ENCODE measurements around the gene BOD1. TPM values are rescaled to one million over a fixed set of nuclear protein-coding genes. Genes with fewer than 3 reads are reported as not detected.

Gene BOD1
- total and polyA plus RNA-seq, 2 of the 8 experiments (the other 6 are each of a cell fraction or from before 2014, with no cell fraction given), result 107 to 149 TPM

DNA sequence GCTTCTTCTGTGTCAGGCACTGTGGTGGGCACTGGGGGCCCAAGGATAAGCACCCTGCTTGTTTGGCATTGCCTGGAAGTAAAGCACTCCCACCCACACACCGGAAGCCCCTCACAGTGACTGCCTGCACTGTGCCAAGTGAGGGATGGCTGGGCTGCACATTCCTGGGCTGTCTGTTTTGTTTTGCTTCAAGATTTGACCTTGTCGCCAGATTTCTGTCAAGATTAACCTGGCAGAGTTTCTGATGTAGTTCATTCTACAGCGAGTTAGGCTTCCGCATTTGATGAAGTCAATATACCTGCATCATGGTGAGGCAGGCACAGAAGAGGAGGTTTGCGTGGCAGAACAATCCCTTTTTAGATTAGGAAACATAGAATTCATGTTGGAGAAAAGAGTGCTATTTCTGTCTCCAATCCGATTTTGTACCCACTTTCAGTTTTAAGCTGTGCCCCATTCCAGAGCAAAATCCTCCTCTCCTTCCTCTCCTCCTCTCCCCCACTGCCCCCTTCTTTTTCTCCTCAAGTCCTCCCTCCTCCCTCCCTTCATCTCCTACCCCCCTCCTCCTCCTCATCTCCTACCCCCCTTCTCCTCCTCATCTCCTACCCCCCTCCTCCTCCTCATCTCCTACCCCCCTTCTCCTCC, 14.4 kb upstream of the BOD1 start (continued):
- TF ChIP-seq, protein P1, sequence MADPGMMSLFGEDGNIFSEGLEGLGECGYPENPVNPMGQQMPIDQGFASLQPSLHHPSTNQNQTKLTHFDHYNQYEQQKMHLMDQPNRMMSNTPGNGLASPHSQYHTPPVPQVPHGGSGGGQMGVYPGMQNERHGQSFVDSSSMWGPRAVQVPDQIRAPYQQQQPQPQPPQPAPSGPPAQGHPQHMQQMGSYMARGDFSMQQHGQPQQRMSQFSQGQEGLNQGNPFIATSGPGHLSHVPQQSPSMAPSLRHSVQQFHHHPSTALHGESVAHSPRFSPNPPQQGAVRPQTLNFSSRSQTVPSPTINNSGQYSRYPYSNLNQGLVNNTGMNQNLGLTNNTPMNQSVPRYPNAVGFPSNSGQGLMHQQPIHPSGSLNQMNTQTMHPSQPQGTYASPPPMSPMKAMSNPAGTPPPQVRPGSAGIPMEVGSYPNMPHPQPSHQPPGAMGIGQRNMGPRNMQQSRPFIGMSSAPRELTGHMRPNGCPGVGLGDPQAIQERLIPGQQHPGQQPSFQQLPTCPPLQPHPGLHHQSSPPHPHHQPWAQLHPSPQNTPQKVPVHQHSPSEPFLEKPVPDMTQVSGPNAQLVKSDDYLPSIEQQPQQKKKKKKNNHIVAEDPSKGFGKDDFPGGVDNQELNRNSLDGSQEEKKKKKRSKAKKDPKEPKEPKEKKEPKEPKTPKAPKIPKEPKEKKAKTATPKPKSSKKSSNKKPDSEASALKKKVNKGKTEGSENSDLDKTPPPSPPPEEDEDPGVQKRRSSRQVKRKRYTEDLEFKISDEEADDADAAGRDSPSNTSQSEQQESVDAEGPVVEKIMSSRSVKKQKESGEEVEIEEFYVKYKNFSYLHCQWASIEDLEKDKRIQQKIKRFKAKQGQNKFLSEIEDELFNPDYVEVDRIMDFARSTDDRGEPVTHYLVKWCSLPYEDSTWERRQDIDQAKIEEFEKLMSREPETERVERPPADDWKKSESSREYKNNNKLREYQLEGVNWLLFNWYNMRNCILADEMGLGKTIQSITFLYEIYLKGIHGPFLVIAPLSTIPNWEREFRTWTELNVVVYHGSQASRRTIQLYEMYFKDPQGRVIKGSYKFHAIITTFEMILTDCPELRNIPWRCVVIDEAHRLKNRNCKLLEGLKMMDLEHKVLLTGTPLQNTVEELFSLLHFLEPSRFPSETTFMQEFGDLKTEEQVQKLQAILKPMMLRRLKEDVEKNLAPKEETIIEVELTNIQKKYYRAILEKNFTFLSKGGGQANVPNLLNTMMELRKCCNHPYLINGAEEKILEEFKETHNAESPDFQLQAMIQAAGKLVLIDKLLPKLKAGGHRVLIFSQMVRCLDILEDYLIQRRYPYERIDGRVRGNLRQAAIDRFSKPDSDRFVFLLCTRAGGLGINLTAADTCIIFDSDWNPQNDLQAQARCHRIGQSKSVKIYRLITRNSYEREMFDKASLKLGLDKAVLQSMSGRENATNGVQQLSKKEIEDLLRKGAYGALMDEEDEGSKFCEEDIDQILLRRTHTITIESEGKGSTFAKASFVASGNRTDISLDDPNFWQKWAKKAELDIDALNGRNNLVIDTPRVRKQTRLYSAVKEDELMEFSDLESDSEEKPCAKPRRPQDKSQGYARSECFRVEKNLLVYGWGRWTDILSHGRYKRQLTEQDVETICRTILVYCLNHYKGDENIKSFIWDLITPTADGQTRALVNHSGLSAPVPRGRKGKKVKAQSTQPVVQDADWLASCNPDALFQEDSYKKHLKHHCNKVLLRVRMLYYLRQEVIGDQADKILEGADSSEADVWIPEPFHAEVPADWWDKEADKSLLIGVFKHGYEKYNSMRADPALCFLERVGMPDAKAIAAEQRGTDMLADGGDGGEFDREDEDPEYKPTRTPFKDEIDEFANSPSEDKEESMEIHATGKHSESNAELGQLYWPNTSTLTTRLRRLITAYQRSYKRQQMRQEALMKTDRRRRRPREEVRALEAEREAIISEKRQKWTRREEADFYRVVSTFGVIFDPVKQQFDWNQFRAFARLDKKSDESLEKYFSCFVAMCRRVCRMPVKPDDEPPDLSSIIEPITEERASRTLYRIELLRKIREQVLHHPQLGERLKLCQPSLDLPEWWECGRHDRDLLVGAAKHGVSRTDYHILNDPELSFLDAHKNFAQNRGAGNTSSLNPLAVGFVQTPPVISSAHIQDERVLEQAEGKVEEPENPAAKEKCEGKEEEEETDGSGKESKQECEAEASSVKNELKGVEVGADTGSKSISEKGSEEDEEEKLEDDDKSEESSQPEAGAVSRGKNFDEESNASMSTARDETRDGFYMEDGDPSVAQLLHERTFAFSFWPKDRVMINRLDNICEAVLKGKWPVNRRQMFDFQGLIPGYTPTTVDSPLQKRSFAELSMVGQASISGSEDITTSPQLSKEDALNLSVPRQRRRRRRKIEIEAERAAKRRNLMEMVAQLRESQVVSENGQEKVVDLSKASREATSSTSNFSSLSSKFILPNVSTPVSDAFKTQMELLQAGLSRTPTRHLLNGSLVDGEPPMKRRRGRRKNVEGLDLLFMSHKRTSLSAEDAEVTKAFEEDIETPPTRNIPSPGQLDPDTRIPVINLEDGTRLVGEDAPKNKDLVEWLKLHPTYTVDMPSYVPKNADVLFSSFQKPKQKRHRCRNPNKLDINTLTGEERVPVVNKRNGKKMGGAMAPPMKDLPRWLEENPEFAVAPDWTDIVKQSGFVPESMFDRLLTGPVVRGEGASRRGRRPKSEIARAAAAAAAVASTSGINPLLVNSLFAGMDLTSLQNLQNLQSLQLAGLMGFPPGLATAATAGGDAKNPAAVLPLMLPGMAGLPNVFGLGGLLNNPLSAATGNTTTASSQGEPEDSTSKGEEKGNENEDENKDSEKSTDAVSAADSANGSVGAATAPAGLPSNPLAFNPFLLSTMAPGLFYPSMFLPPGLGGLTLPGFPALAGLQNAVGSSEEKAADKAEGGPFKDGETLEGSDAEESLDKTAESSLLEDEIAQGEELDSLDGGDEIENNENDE (IDR thresholded peaks at IDR 0.05; ENCODE audit: insufficient replicate concordance, low read length), result no peak
- TF ChIP-seq POLR2A (IDR thresholded peaks at IDR 0.05; ENCODE audit: control extremely low read depth in 1 of 2, low read depth in 2 of 2, low read length in 2 of 2), result no peak
- TF ChIP-seq, protein P2, sequence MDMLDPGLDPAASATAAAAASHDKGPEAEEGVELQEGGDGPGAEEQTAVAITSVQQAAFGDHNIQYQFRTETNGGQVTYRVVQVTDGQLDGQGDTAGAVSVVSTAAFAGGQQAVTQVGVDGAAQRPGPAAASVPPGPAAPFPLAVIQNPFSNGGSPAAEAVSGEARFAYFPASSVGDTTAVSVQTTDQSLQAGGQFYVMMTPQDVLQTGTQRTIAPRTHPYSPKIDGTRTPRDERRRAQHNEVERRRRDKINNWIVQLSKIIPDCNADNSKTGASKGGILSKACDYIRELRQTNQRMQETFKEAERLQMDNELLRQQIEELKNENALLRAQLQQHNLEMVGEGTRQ (IDR thresholded peaks at IDR 0.05; ENCODE audit: low read length), result no peak

All from H1 (cell line).